Stomach smooth muscle (tissue), 2 donors: Measurements from ENCODE around the gene IRGC.

ENCODE experiments used
- H3K27ac ChIP-seq: one replicate; pipeline ENCODE4 v1.7.0; 2013; ENCODE audit warnings: mild to moderate bottlenecking, low read length, inconsistent platforms
- H3K27me3 ChIP-seq, 2 donors: one replicate each; pipeline ENCODE4 v1.7.0; 2013; ENCODE audit warnings: low read length in 2 of 2; ENCODE audit not compliant: insufficient read depth in 2 of 2, control insufficient read depth in 1 of 2
- H3K36me3 ChIP-seq, 2 donors: one replicate each; pipeline ENCODE4 v1.7.0; 2013; ENCODE audit warnings: low read length in 2 of 2; ENCODE audit not compliant: control insufficient read depth in 2 of 2, insufficient read depth in 2 of 2
- H3K4me1 ChIP-seq: one replicate; pipeline ENCODE4 v1.7.0; 2013; ENCODE audit warnings: low read length; ENCODE audit not compliant: control insufficient read depth, insufficient read depth
- H3K4me3 ChIP-seq, 2 donors: one replicate each; pipeline ENCODE4 v1.7.0; 2013; ENCODE audit warnings: low read length in 2 of 2
- H3K9ac ChIP-seq, 2 donors: one replicate each; pipeline ENCODE4 v1.7.0; 2013; ENCODE audit warnings: low read length in 2 of 2, mild to moderate bottlenecking in 1 of 2
- H3K9me3 ChIP-seq, 2 donors: one replicate each; pipeline ENCODE4 v1.7.0; 2013; ENCODE audit warnings: low read length in 2 of 2; ENCODE audit not compliant: control insufficient read depth in 2 of 2
- donor health status: healthy.
- donor health status: Pancreatic carcinoma.

The IRGC gene

DNA sequence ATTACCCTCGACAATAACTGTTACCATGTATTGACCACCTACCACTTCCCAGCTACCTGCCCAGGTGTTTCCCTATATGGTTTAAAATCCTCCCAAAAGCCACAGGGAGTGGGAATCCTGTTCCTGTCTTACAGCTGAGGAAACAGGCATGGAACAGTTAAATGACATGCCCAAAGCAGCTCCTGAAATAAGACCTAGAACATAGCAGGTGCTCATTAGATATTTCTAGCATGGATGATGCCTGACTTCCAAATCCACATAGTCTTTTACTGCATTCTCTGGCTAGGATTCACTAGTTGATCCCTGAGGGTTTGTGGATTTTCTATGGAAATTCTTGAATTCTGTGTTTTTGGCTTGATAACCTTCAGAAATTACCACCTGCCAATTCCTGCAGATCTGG is 51.9 kb downstream of the IRGC start:
- Histone ChIP-seq H3K27me3 (peaks cover 0 to 4% of the 10 kb centered on the region in 2 donors), H3K36me3 (no peaks in the 10 kb centered on the region), H3K9me3 (no peaks in the 10 kb centered on the region), H3K4me3 (no peak overlapping the region), H3K4me1 (no peaks in the 10 kb centered on the region), H3K9ac (no peak overlapping the region), H3K27ac (no peak overlapping the region)

DNA sequence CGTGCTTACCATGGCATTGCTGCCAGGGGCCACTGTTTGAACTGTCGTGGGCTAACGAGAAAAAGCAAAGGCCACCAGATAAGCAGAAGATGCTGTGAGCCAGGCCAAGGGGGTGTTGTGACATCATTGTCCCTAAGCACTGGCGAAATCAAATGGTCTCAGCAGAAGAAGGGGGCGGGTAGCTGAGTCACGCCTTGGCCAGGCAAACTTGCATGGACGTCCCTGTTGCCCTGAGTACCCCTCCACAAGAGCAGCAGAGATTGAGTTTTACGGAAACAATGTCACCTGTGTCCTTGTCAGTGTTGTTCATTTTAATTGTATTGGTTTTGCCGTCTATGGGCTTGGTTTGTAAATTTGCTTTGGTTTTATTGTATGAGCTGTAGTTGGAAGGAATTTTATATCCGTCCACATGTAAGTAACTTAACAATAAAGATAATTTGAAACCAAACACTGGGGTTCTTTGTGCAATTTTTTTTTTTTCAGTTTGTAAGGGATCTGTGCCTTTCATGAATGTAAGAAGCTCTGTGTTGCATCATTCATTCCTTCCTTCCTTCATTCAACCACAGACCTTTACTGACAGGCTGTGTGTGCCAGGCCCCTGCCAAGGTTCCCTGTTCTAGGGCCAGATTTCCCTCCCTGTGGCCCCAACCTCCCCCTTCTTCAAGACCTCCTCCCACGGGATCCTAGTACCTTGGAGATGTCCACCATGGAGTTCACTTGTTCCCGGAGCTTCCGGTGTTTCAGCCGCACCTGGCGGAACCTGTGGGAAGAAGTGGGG is 52.6 kb downstream of the IRGC start:
- no peaks in the 10 kb centered on the region for H3K9me3 ChIP-seq
- H3K27ac ChIP-seq, result no peak overlapping the region

DNA sequence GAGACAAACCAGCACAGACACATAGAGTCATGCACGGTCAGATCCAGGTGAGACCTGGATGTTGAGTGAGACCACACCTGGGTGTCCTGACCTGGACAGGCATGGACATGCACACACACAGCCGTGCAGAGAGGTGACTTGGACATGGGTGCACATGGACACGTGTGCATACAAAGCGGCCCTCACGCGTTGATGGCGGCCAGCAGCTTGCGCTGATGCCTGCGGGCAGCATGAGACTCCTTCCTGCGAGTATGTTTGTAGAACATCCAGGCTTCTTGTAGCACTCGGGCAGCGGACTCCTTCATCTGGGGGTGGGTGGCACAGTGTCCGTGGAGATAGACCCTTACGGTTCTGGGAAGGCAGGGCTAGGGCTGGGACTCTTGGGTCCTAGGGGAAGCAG is 53.4 kb downstream of the IRGC start:
- no peak overlapping the region for H3K27ac ChIP-seq
- no peak overlapping the region for H3K9ac ChIP-seq

More for the DNA sequence above, 52.6 kb downstream of the IRGC start:
- H3K9ac ChIP-seq, result no peak overlapping the region
- no peak overlapping the region for H3K4me3 ChIP-seq
- H3K4me1 ChIP-seq, result no peaks in the 10 kb centered on the region
- H3K36me3 ChIP-seq, result no peaks in the 10 kb centered on the region
- peaks cover under 1 to 4% of the 10 kb centered on the region in 2 donors for H3K27me3 ChIP-seq

More for the DNA sequence above, 53.4 kb downstream of the IRGC start:
- Histone ChIP-seq H3K27me3 (peaks cover 9 to 10% of the 10 kb centered on the region in 2 donors), H3K4me3 (no peak overlapping the region), H3K4me1 (peaks cover 4% of the 10 kb centered on the region), H3K36me3 (no peaks in the 10 kb centered on the region), H3K9me3 (no peaks in the 10 kb centered on the region)
